ENCODE results near the gene G2E3. TPM values are rescaled to one million over a fixed set of nuclear protein-coding genes. Genes with fewer than 3 reads are reported as not detected.
"Not testable (repeated sequence)": the region's sequence is repeated elsewhere in the genome, so short reads cannot be mapped to it uniquely, and the experiment has no call there.

G2E3 gene
- total and polyA plus RNA-seq, 7 experiments from 2014 or later: 12.6 to 29.7 (median 28.3) TPM

DNA sequence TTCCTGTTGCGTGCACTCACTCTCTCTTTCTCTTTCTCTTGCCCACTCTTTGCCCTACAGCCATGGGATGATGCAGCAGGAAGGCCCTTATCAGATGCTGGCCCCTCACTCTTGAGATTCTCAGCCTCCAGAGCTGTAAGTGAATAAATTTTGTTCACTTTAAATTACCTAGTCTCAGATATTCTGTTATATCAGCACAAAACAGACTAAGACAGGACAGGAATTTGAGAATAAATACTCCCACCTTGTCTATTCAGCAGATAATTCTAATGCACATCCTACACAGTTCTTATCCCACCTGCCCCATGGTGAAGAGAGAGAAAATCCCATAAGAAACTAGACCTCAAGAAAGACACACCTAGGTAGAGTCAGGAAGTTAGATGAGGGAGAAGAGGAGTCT is 25.8 kb upstream of the G2E3 start:
- CTCF ChIA-PET: no interaction called here
- ATAC-seq (no peak), DNase-seq (no peak)
- Mint-ChIP-seq H3K4me1 (no peaks in the 10 kb centered on the region), H3K9me3 (peaks cover 0 to 3% (median 0%) of the 10 kb centered on the region in 11 donors), H3K4me3 (no peak overlapping the region), H3K27me3 (peaks cover 13 to 25% (median 18%) of the 10 kb centered on the region in 5 donors), H3K27ac (no peak overlapping the region), H3K36me3 (peaks cover 0 to 6% (median 0%) of the 10 kb centered on the region in 5 donors)
- Histone ChIP-seq H3K36me3 (ENCODE audit: control insufficient read depth in 2 of 3, insufficient read depth in 3 of 3, low read length in 3 of 3) (no peaks in the 10 kb centered on the region), H3K4me3 (ENCODE audit: low read length) (no peak overlapping the region), H3K27me3 (ENCODE audit: control insufficient read depth in 2 of 2, insufficient read depth in 2 of 2, low read length in 2 of 2) (no peaks in the 10 kb centered on the region), H3K9me3 (ENCODE audit: control insufficient read depth in 2 of 3, low read length in 3 of 3) (no peaks in the 10 kb centered on the region), H3K4me1 (ENCODE audit: control insufficient read depth in 2 of 2, insufficient read depth in 2 of 2, low read length in 2 of 2) (no peaks in the 10 kb centered on the region), H3K27ac (ENCODE audit: low read depth, low read length) (no peak overlapping the region)
- POLR2A ChIA-PET: no interaction called here
- intact Hi-C loops (cut with micrococcal nuclease): no loop called here

DNA sequence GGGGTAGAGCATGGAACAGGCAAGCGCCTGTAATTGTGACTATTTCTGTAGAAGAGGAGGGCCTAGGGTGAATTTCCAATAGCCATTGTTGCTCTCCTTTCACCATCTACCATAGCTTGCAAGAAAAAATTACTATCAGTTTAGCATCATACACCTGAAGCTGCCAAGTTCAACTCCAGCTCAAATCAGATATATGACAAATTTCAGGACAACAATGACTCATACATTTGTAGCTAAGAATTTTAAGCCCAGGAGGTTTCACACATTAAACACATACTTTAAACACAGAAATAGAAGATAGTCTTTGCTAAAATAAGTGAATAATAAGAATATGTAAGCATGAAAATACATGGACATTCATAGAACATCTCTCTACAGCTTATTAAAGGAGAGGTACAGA is 17.6 kb upstream of the G2E3 start:
- no peak overlapping the region for H3K27ac ChIP-seq (ENCODE audit: low read depth, low read length)
- no peaks in the 10 kb centered on the region for H3K36me3 ChIP-seq (ENCODE audit: control insufficient read depth in 2 of 3, insufficient read depth in 3 of 3, low read length in 3 of 3)
- ChIA-PET POLR2A (no interaction called here), CTCF (no interaction called here)
- Mint-ChIP-seq H3K9me3 (peaks cover 0 to 2% (median 0%) of the 10 kb centered on the region in 11 donors), H3K27ac (no peak overlapping the region), H3K4me3 (no peak overlapping the region), H3K27me3 (peaks cover 9 to 36% (median 29%) of the 10 kb centered on the region in 5 donors), H3K36me3 (peaks cover 0 to 3% (median 0%) of the 10 kb centered on the region in 5 donors), H3K4me1 (no peaks in the 10 kb centered on the region)
- intact Hi-C loops (cut with micrococcal nuclease): no loop called here
- DNase-seq: no peak
- H3K27me3 ChIP-seq (ENCODE audit: control insufficient read depth in 2 of 2, insufficient read depth in 2 of 2, low read length in 2 of 2): no peaks in the 10 kb centered on the region
- H3K4me3 ChIP-seq (ENCODE audit: low read length): no peak overlapping the region
- H3K9me3 ChIP-seq (ENCODE audit: control insufficient read depth in 2 of 3, low read length in 3 of 3): no peaks in the 10 kb centered on the region
- no peaks in the 10 kb centered on the region for H3K4me1 ChIP-seq (ENCODE audit: control insufficient read depth in 2 of 2, insufficient read depth in 2 of 2, low read length in 2 of 2)
- no peak for ATAC-seq

DNA sequence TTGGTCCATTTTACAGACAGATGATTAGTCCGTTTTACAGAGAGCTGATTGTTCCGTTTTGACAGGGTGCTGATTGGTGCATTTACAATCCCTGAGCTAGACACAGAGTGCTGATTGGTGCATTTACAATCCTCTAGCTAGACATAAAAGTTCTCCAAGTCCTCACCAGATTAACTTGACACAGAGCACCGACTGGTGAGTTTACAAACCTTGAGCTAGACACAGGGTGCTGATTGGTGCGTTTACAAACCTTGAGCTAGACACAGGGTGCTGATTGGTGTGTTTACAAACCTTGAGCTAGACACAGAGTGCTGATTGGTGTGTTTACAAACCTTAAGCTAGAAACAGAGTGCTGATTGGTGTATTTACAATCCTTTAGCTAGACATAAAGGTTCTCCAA is 12.2 kb upstream of the G2E3 start:
- H3K4me1 Mint-ChIP-seq; H3K27me3 ChIP-seq (ENCODE audit: control insufficient read depth in 2 of 2, insufficient read depth in 2 of 2, low read length in 2 of 2); POLR2A ChIA-PET; H3K36me3 ChIP-seq (ENCODE audit: control insufficient read depth in 2 of 3, insufficient read depth in 3 of 3, low read length in 3 of 3); H3K9me3 Mint-ChIP-seq; H3K36me3 Mint-ChIP-seq; intact Hi-C loops (cut with micrococcal nuclease); H3K4me3 Mint-ChIP-seq; H3K27ac ChIP-seq (ENCODE audit: low read depth, low read length); DNase-seq; H3K9me3 ChIP-seq (ENCODE audit: control insufficient read depth in 2 of 3, low read length in 3 of 3); ATAC-seq; H3K4me1 ChIP-seq (ENCODE audit: control insufficient read depth in 2 of 2, insufficient read depth in 2 of 2, low read length in 2 of 2); H3K4me3 ChIP-seq (ENCODE audit: low read length); H3K27ac Mint-ChIP-seq: not testable (repeated sequence)
- H3K27me3 Mint-ChIP-seq: peaks cover 6 to 34% (median 14%) of the 10 kb centered on the region in 5 donors
- CTCF ChIA-PET: interaction anchor here (1.8 kb wide), 1 partner anchor 27 kb away, joined by 3 read pairs; no protein-coding TSS in a partner anchor

DNA sequence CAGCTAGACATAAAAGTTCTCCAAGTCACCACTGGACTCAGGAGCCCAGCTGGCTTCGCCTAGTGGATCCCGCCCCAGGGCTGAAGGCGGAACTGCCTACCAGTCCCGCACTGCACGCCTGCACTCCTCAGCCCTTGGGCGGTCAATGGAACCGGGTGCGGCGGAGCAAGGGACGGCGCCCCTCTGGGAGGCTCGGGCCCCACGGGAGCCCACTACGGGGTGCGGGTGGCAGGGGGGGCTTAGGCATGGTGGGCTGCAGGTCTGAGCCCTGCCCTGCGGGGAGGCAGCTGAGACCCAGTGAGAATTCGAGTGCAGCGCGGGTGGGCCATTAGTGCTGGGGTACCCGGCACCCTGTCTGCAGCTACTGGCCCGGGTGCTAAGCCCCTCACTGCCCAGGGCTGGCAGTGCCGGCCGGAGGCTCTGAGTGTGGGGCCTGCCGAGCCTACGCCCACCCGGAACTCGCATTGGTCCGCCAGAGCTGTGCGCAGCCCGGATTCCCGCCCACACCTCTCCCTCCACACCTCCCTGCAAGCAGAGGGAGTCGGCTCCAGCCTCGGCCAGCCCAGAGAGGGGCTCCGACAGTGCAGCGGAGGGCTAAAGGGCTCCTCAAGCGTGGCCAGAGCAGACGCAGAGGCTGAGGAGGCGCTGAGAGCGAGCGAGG is 11.4 kb upstream of the G2E3 start:
- H3K27ac ChIP-seq (ENCODE audit: low read depth, low read length): no peak overlapping the region
- no peak overlapping the region for H3K27ac Mint-ChIP-seq
- peaks cover 11 to 38% (median 19%) of the 10 kb centered on the region in 5 donors for H3K27me3 Mint-ChIP-seq
- no peak for ATAC-seq
- no peaks in the 10 kb centered on the region for H3K4me1 Mint-ChIP-seq
- ChIA-PET POLR2A (interaction anchor here (0.8 kb wide), 1 partner anchor 11 kb away, joined by 3 read pairs; the partner anchor contains the start of gene G2E3), CTCF (interaction anchor here (0.5 to 1.8 kb wide), 2 partner anchors 11 to 28 kb away, joined by 3 read pairs; partner anchors contain the start of gene G2E3)
- no peak for DNase-seq
- H3K36me3 Mint-ChIP-seq: peaks cover 0 to 6% (median 0%) of the 10 kb centered on the region in 5 donors
- no peak overlapping the region for H3K4me3 ChIP-seq (ENCODE audit: low read length)
- H3K4me3 Mint-ChIP-seq: no peak overlapping the region
- no peaks in the 10 kb centered on the region for H3K36me3 ChIP-seq (ENCODE audit: control insufficient read depth in 2 of 3, insufficient read depth in 3 of 3, low read length in 3 of 3)
- no peaks in the 10 kb centered on the region for H3K4me1 ChIP-seq (ENCODE audit: control insufficient read depth in 2 of 2, insufficient read depth in 2 of 2, low read length in 2 of 2)
- peaks cover 0 to 4% of the 10 kb centered on the region in 2 donors for H3K27me3 ChIP-seq (ENCODE audit: control insufficient read depth in 2 of 2, insufficient read depth in 2 of 2, low read length in 2 of 2)
- no peaks in the 10 kb centered on the region for H3K9me3 ChIP-seq (ENCODE audit: control insufficient read depth in 2 of 3, low read length in 3 of 3)
- intact Hi-C loops (cut with micrococcal nuclease): no loop called here
- peaks cover 0 to 2% (median 0%) of the 10 kb centered on the region in 11 donors for H3K9me3 Mint-ChIP-seq

DNA sequence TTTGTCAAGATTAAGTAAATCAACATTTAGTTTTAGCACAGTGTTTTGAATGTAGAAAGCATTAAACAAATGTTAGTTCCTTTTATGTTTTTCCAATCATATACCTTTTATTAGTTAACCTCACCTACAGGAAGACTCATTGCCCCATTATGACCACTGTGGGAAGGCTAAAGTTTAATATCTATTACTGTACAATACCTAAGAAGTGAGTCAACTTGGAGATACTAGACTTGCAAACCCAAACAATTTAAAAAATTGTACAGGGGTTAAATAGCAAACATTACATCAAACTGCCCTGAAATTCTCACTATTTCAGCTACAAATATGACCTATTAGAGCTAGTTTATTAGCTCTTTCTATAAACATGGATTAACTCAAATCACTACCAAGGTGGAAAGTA is 8.6 kb upstream of the G2E3 start:
- ChIA-PET CTCF (interaction anchor here (0.7 kb wide), 1 partner anchor 11 kb away, joined by 3 read pairs; no protein-coding TSS in a partner anchor), POLR2A (no interaction called here)
- peaks cover 0 to 2% (median 0%) of the 10 kb centered on the region in 11 donors for H3K9me3 Mint-ChIP-seq

DNA sequence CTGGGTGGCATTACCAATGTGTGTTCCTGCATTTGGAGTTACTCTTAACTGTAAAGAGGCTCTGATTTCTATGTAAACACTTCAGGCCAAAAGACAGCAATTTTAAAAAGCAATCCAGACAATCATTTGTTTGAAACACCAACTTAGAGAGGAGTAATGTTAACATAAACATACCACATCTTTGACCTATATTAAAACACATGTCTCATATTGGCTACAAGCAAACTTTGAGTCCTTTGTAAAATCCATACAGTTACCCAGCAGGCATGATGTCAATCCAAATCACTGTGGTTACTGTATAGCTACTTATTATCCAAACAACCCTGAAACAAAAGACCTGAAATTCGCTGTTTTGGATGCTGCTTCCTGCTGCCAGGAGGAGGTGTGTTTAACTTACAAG is 7.5 kb upstream of the G2E3 start:
- CTCF ChIA-PET: no interaction called here
- no peak for ATAC-seq
- peaks cover 0 to 3% (median 0%) of the 10 kb centered on the region in 7 donors for H3K4me1 Mint-ChIP-seq

More for the DNA sequence above, 8.6 kb upstream of the G2E3 start:
- H3K4me3 Mint-ChIP-seq: no peak overlapping the region
- no peak overlapping the region for H3K27ac ChIP-seq (ENCODE audit: low read depth, low read length)
- H3K27ac Mint-ChIP-seq: no peak overlapping the region
- H3K36me3 ChIP-seq (ENCODE audit: control insufficient read depth in 2 of 3, insufficient read depth in 3 of 3, low read length in 3 of 3): no peaks in the 10 kb centered on the region
- no peaks in the 10 kb centered on the region for H3K4me1 ChIP-seq (ENCODE audit: control insufficient read depth in 2 of 2, insufficient read depth in 2 of 2, low read length in 2 of 2)
- ATAC-seq: no peak
- peaks cover 0 to 4% of the 10 kb centered on the region in 2 donors for H3K27me3 ChIP-seq (ENCODE audit: control insufficient read depth in 2 of 2, insufficient read depth in 2 of 2, low read length in 2 of 2)
- H3K36me3 Mint-ChIP-seq: peaks cover 0 to 6% (median 0%) of the 10 kb centered on the region in 5 donors
- H3K4me3 ChIP-seq (ENCODE audit: low read length): no peak overlapping the region
- no peak for DNase-seq
- H3K9me3 ChIP-seq (ENCODE audit: control insufficient read depth in 2 of 3, low read length in 3 of 3): no peaks in the 10 kb centered on the region
- H3K27me3 Mint-ChIP-seq: peaks cover 11 to 32% (median 18%) of the 10 kb centered on the region in 5 donors
- peaks cover 0 to 3% (median 0%) of the 10 kb centered on the region in 7 donors for H3K4me1 Mint-ChIP-seq
- intact Hi-C loops (cut with micrococcal nuclease): loop anchor here in 1 of 2 donors (10.0 kb wide), 2 partner anchors 874 to 1524 kb away; partner anchors contain the start of genes ARHGAP5 and HEATR5A

More for the DNA sequence above, 7.5 kb upstream of the G2E3 start:
- H3K9me3 Mint-ChIP-seq: peaks cover 0 to 2% (median 0%) of the 10 kb centered on the region in 11 donors
- no peak for DNase-seq
- H3K27ac ChIP-seq (ENCODE audit: low read depth, low read length): no peak overlapping the region
- no peaks in the 10 kb centered on the region for H3K36me3 ChIP-seq (ENCODE audit: control insufficient read depth in 2 of 3, insufficient read depth in 3 of 3, low read length in 3 of 3)
- H3K27me3 ChIP-seq (ENCODE audit: control insufficient read depth in 2 of 2, insufficient read depth in 2 of 2, low read length in 2 of 2): peaks cover 0 to 4% of the 10 kb centered on the region in 2 donors
- H3K4me1 ChIP-seq (ENCODE audit: control insufficient read depth in 2 of 2, insufficient read depth in 2 of 2, low read length in 2 of 2): no peaks in the 10 kb centered on the region
- H3K27ac Mint-ChIP-seq: no peak overlapping the region
- no peak overlapping the region for H3K4me3 Mint-ChIP-seq
- H3K36me3 Mint-ChIP-seq: peaks cover 0 to 6% (median 0%) of the 10 kb centered on the region in 5 donors
- intact Hi-C loops (cut with micrococcal nuclease): loop anchor here in 1 of 2 donors (10.0 kb wide), 2 partner anchors 873 to 1523 kb away; partner anchors contain the start of genes ARHGAP5 and HEATR5A
- no peaks in the 10 kb centered on the region for H3K9me3 ChIP-seq (ENCODE audit: control insufficient read depth in 2 of 3, low read length in 3 of 3)
- no peak overlapping the region for H3K4me3 ChIP-seq (ENCODE audit: low read length)
- peaks cover 11 to 30% (median 13%) of the 10 kb centered on the region in 5 donors for H3K27me3 Mint-ChIP-seq
- POLR2A ChIA-PET: no interaction called here

Data from naive thymus-derived CD4-positive, alpha-beta T cell (primary cell).